Body of pancreas (tissue), 4 donors: ENCODE results near the gene CIDEC. TPM values are rescaled to one million over a fixed set of nuclear protein-coding genes. Genes with fewer than 3 reads are reported as not detected.
"Not testable (repeated sequence)": the region's sequence is repeated elsewhere in the genome, so short reads cannot be mapped to it uniquely, and the experiment has no call there.

Experiments used
- ATAC-seq: fragments of 150-250 bp; one replicate; pipeline ENCODE4 v1.9.1; 2016
- DNase-seq, 4 donors: peaks; one replicate each; pipeline ENCODE4 v3.0.0-alpha.2; 2019
- H3K27ac ChIP-seq, 4 donors: fragments of 200-600 bp; sonication (generic); 1 replicate in 3 of 4; 2 replicates in 1 of 4; pipeline versions ENCODE4 v1.5.1 to v1.6.1; 2016 to 2019; ENCODE audit warnings: mild to moderate bottlenecking in 1 of 4, mixed read lengths in 1 of 4, moderate library complexity in 1 of 4
- H3K27me3 ChIP-seq, 2 donors: fragments of 200-600 bp; sonication (generic); one replicate each; pipeline ENCODE4 v1.6.0; 2016; ENCODE audit warnings: mild to moderate bottlenecking in 1 of 2
- H3K36me3 ChIP-seq, 2 donors: fragments of 200-600 bp; sonication (generic); replicated peaks in 1 of 2; 2 replicates each; pipeline ENCODE4 v1.5.1; 2016; ENCODE audit warnings: low read depth in 2 of 2; ENCODE audit not compliant: insufficient read depth in 1 of 2
- H3K4me1 ChIP-seq: fragments of 200-600 bp; sonication (generic); one replicate; pipeline ENCODE4 v1.6.0; 2016
- H3K4me3 ChIP-seq, 2 donors: fragments of 200-600 bp; sonication (generic); 1 replicate in 1 of 2; 2 replicates in 1 of 2; pipeline ENCODE4 v1.5.1; 2016 to 2019
- H3K9me3 ChIP-seq, 3 donors: fragments of 200-600 bp; sonication (generic); 1 replicate in 2 of 3; 2 replicates in 1 of 3; pipeline ENCODE4 v1.5.1; 2016
- POLR2A ChIP-seq, 3 donors: fragments of 450-650 bp; IDR thresholded peaks; one replicate each; pipeline ENCODE4 v1.6.1; 2016; ENCODE audit warnings: antibody characterized with exemption in 3 of 3, mild to moderate bottlenecking in 2 of 3
- WGBS, 2 donors: methylation state at CpG; one replicate each; pipeline ENCODE4 v1.1.5; 2017; 5-methylcytosine and 5-hydroxymethylcytosine counted together
- intact Hi-C: fragments of 100-400 bp; cut with DNase I; formaldehyde crosslinking; loops from one replicate; pipeline ENCODE4 v1.15.1; 2023
- total RNA-seq, 2 donors: library from RNA; depleted of rRNA; stranded (reverse); fragments of >200 nt; gene quantifications; one replicate each; pipeline ENCODE4 v1.1.0, GENCODE V29; 2016
- TF ChIP-seq, protein P1 (sequence below), 7 experiments: fragments of 450-650 bp in 4 of 7; fragments of 200-600 bp in 3 of 7; sonication (generic) in 3 of 7; IDR thresholded peaks; one replicate each; pipeline ENCODE4 v1.5.1; 2016 to 2019; ENCODE audit warnings: antibody characterized with exemption in 7 of 7

Gene CIDEC
- total RNA-seq, 2 donors from 2014 or later: 6.5 to 134 TPM

DNA sequence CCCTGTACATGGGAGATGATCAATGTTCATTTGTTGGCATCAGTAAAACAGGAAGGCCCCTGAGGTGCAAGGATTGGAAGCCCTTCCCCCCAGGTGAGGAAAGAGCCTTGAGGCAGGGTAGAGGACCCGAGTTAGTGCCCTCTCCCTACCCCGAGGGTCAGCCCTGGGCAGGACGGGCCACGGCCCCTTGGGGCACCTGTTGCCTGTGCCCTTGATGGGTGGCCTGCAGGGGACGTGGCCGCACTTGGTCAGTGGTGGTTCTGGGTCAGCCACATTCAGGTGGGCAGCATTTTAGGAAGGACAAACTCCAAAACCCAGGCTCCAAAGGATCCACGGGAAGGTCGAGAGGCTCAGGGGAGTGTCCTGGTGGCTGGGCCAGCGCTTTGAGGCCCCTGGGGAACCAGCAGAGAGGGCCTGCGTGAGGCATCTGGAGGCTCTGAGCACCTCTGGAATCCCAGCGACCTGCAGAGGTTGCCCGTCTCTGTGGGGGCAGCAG is 20.5 kb downstream of the CIDEC start:
- TF ChIP-seq POLR2A (IDR thresholded peaks at IDR 0.05): no peak
- TF ChIP-seq, protein P1, sequence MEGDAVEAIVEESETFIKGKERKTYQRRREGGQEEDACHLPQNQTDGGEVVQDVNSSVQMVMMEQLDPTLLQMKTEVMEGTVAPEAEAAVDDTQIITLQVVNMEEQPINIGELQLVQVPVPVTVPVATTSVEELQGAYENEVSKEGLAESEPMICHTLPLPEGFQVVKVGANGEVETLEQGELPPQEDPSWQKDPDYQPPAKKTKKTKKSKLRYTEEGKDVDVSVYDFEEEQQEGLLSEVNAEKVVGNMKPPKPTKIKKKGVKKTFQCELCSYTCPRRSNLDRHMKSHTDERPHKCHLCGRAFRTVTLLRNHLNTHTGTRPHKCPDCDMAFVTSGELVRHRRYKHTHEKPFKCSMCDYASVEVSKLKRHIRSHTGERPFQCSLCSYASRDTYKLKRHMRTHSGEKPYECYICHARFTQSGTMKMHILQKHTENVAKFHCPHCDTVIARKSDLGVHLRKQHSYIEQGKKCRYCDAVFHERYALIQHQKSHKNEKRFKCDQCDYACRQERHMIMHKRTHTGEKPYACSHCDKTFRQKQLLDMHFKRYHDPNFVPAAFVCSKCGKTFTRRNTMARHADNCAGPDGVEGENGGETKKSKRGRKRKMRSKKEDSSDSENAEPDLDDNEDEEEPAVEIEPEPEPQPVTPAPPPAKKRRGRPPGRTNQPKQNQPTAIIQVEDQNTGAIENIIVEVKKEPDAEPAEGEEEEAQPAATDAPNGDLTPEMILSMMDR (IDR thresholded peaks at IDR 0.05): no peak
- H3K27ac ChIP-seq: no peak overlapping the region
- H3K36me3 ChIP-seq: no peaks in the 10 kb centered on the region
- intact Hi-C loops: no loop called here
- peaks cover 7% of the 10 kb centered on the region for H3K4me1 ChIP-seq
- ATAC-seq (no peak), DNase-seq (no peak)
- no peaks in the 10 kb centered on the region for H3K9me3 ChIP-seq
- no peaks in the 10 kb centered on the region for H3K27me3 ChIP-seq
- WGBS, 2 donors: 79 to 84% methylated on average over 11 to 12 of the region's 12 CpGs
- H3K4me3 ChIP-seq: no peak overlapping the region

DNA sequence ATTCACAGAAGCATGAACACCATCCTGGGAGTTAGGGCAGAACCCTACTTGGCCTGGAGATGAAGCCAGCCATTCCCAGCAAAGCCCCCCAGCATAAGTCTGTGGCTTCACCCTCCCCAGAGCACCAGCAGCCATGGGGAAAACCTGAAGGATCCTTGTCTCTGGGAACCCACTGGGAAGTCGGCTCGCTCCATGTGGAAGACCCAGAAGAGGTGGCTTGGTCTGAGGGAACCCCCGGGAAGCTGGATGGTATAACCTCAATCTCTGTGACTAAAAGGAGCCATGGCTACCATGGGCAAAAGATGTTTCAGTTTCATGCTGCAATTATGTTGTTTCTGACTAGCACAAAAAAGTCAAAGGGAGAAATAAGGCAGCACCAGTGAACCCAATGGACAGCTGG is 24.5 kb downstream of the CIDEC start:
- Histone ChIP-seq H3K4me1 (no peaks in the 10 kb centered on the region), H3K27me3 (no peaks in the 10 kb centered on the region), H3K9me3 (no peaks in the 10 kb centered on the region), H3K27ac (no peak overlapping the region), H3K36me3 (no peaks in the 10 kb centered on the region), H3K4me3 (no peak overlapping the region)
- ATAC-seq: no peak
- no peak for TF ChIP-seq POLR2A (IDR thresholded peaks at IDR 0.05)
- TF ChIP-seq, protein P1 (IDR thresholded peaks at IDR 0.05): no peak
- 97 to 98% methylated on average over 3 of the region's 3 CpGs for WGBS, 2 donors
- intact Hi-C loops: no loop called here
- DNase-seq: no peak

DNA sequence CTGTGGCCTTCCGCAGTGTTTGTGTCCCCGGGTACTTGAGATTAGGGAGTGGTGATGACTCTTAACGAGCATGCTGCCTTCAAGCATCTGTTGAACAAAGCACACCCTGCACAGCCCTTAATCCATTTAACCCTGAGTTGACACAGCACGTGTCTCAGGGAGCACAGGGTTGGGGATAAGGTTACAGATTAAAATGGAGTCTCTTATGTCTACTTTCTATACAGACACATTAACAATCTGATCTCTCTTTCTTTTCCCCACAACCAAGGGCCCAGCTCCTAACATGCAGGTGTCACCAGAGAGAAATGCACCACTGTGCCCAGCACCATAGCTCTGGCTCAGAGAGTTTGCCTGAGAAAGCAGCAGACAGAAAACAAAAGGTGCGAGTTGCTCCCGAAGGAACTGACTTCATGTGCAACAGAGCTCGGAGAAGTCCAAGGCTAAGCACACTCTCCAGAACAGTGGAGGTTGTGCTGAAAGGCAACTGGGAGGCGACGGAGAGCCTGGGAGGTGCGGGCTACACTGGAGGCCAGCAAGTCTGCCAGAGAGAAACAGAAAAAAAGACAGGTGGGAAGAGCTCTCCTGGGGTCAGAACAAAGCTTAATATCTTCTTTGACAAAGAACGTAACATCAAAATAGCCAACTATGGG is 25.6 kb downstream of the CIDEC start:
- intact Hi-C loops, DNase-seq, H3K4me3 ChIP-seq, ATAC-seq, H3K36me3 ChIP-seq, H3K27ac ChIP-seq, H3K27me3 ChIP-seq, H3K4me1 ChIP-seq, H3K9me3 ChIP-seq: not testable (repeated sequence)
- WGBS, 2 donors: 71 to 73% methylated on average over 8 to 11 of the region's 11 CpGs

DNA sequence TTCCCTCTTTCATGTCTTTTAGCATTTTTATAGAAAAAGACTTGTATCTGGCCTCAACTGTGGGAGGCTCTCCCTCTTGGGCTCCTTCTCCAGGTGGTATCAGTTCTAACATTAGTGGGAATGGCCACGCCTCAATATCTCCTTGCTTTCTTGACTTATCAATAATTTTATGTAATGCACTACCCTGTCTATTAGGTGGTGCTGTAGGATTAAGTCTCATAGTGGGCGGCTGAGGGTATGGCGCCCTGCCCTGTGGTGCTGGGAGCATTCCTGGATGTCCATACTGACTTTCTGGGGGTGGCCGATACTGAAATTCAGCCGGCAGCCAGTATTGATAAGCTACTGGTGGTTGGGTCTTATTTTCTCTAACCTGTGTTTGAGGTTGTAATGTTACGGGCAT is 27.5 kb downstream of the CIDEC start:
- Histone ChIP-seq H3K36me3 (no peaks in the 10 kb centered on the region), H3K27ac (no peak overlapping the region), H3K4me3 (no peak overlapping the region), H3K4me1 (peaks cover 4% of the 10 kb centered on the region), H3K27me3 (no peaks in the 10 kb centered on the region), H3K9me3 (no peaks in the 10 kb centered on the region)
- no peak for TF ChIP-seq POLR2A (IDR thresholded peaks at IDR 0.05)
- TF ChIP-seq, protein P1 (IDR thresholded peaks at IDR 0.05): no peak
- 75 to 87% methylated on average over 2 to 6 of the region's 6 CpGs for WGBS, 2 donors
- no peak for ATAC-seq
- DNase-seq: no peak
- intact Hi-C loops: no loop called here

DNA sequence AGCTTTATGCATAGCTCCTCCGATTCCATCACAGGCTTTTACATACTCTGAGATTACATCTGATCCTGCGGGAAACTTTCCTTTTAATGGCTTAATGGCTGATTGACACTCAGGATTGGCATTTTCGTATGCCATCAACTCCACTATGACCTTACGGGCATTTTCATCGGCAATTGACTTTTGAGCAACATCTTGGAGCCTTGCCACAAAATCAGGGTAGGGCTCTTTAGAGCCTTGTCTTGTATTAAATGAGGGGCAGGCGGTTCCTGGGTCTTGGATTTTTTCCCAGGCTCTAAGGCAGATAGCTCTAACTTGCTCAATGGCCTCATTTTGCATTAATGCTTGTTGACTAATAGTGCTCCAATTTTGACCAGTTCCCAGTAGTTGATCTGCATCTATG is 28.1 kb downstream of the CIDEC start:
- DNase-seq, H3K27ac ChIP-seq: not testable (repeated sequence)
- WGBS, 2 donors: 44 to 46% methylated on average over 6 of the region's 6 CpGs

DNA sequence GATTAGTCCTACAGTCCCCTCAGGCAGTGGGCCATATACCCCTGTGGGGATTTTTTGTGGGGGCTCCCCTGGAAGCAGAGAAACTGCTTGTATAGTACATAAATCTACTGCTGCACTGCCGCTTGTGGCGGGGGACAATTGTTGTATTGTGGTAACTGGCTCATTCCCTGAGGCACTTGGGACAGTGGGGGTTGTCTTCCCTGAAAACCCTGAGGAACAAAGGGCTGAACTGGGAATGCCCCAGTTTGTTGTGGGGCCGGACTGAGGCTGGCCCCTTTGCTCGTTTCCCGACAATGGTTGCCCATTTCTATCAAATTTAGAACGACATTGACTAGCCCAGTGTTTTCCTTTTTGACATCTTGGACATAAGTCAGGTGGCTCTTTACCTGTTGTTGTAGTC is 28.7 kb downstream of the CIDEC start:
- intact Hi-C loops, ATAC-seq, H3K4me1 ChIP-seq, DNase-seq, H3K4me3 ChIP-seq, H3K27ac ChIP-seq, H3K9me3 ChIP-seq, H3K27me3 ChIP-seq, H3K36me3 ChIP-seq: not testable (repeated sequence)
- WGBS, 2 donors: 64 to 78% methylated on average over 5 to 6 of the region's 6 CpGs

More for the DNA sequence above, 28.1 kb downstream of the CIDEC start:
- H3K36me3 ChIP-seq, H3K27me3 ChIP-seq, ATAC-seq, intact Hi-C loops, H3K4me3 ChIP-seq, H3K4me1 ChIP-seq, H3K9me3 ChIP-seq: not testable (repeated sequence)
